Sigmoid colon (tissue), 4 donors: ENCODE data around the gene LURAP1L.

Experiments used
- CTCF ChIP-seq, 4 experiments: fragments of 450-650 bp in 3 of 4; fragments of 200-600 bp in 1 of 4; IDR thresholded peaks; one replicate each; pipeline ENCODE4 v1.5.1; 2016 to 2019; ENCODE audit warnings: antibody characterized with exemption in 4 of 4, mild to moderate bottlenecking in 3 of 4, moderate library complexity in 2 of 4
- EP300 ChIP-seq, 4 donors: sonication (generic); formaldehyde crosslinking; IDR thresholded peaks; one replicate each; pipeline ENCODE4 v1.6.1; 2017; ENCODE audit warnings: antibody characterized with exemption in 4 of 4
- POLR2A ChIP-seq, 2 donors: fragments of 450-650 bp; IDR thresholded peaks; one replicate each; pipeline ENCODE4 v1.6.1; 2016; ENCODE audit warnings: antibody characterized with exemption in 2 of 2, mild to moderate bottlenecking in 2 of 2, moderate library complexity in 2 of 2
- POLR2AphosphoS5 ChIP-seq, 4 donors: sonication (generic); formaldehyde crosslinking; IDR thresholded peaks; one replicate each; pipeline ENCODE4 v1.6.1; 2017; ENCODE audit warnings: antibody characterized with exemption in 4 of 4

- TF ChIP-seq CTCF (IDR thresholded peaks at IDR 0.05) (no peak), POLR2A (IDR thresholded peaks at IDR 0.05) (no peak), POLR2AphosphoS5 (IDR thresholded peaks at IDR 0.05) (no peak), EP300 (IDR thresholded peaks at IDR 0.05) (no peak)
These were observed 16.1 kb downstream of the LURAP1L start for GRCh38 chr9:12790883-12791282.
